Psoas muscle (tissue), 8 donors: Measurements from ENCODE around the gene ZBTB17. TPM values are rescaled to one million over a fixed set of nuclear protein-coding genes. Genes with fewer than 3 reads are reported as not detected.

ENCODE experiments used
- ATAC-seq, 4 donors: fragments of 200-7000 bp; cut with Tn5 transposase; one replicate each; pipeline ENCODE4 v1.9.1; 2020; ENCODE audit warnings: moderate library complexity in 3 of 4, mild to moderate bottlenecking in 2 of 4
- DNase-seq, 2 donors: peaks; one replicate each; pipeline ENCODE4 v3.0.0-alpha.2; 2020
- H3K27ac ChIP-seq: fragments of 200-600 bp; one replicate; pipeline ENCODE4 v1.8.0; 2022
- H3K27me3 ChIP-seq, 3 donors: fragments of 200-600 bp in 1 of 3; one replicate each; pipeline versions ENCODE4 v1.6.1 to v1.8.0; 2013 to 2022; ENCODE audit warnings: low read length in 2 of 3, mild to moderate bottlenecking in 2 of 3, moderate library complexity in 1 of 3; ENCODE audit not compliant: insufficient read depth in 3 of 3
- H3K36me3 ChIP-seq, 2 donors: fragments of 200-600 bp in 1 of 2; one replicate each; pipeline versions ENCODE4 v1.6.1 to v1.8.0; 2013 to 2022; ENCODE audit warnings: low read depth in 1 of 2, mild to moderate bottlenecking in 1 of 2, moderate library complexity in 1 of 2; ENCODE audit not compliant: insufficient read depth in 1 of 2
- H3K4me1 ChIP-seq: fragments of 200-600 bp; one replicate; pipeline ENCODE4 v1.8.0; 2022
- H3K4me3 ChIP-seq: fragments of 200-600 bp; one replicate; pipeline ENCODE4 v1.8.0; 2022; ENCODE audit warnings: mild to moderate bottlenecking
- H3K9me3 ChIP-seq: fragments of 200-600 bp; one replicate; pipeline ENCODE4 v1.8.0; 2022
- WGBS, 3 donors: extraction: QIAGEN DNeasy Blood & Tissue Kit; methylation state at CpG; one replicate each; pipeline versions ENCODE4 v1.1.6 to v1.1.7; 2013; 5-methylcytosine and 5-hydroxymethylcytosine counted together
- intact Hi-C, 2 donors: fragments of 100-400 bp; cut with DNase I; formaldehyde crosslinking; loops; one replicate each; pipeline versions ENCODE4 v1.11.0 to v1.14.2; 2022
- polyA plus RNA-seq, 3 donors: library from polyadenylated mRNA; stranded (reverse); fragments of 200-250 nt; gene quantifications; one replicate each; pipeline ENCODE4 v1.2.3, GENCODE V29; 2013
- total RNA-seq, 4 donors: library from RNA; stranded (reverse); fragmentation: NEBNext Ultra II Directional in 2 of 4; extraction: Animal tissue kit (Norgen Biotek cat#: 25700) in 2 of 4; gene quantifications; one replicate each; pipeline versions ENCODE4 v1.2.1 to v1.2.4, GENCODE V29; 2021 to 2023
- TF ChIP-seq, protein P1 (sequence below): fragments of 200-600 bp; IDR thresholded peaks from one replicate; pipeline ENCODE4 v1.8.0; 2022; ENCODE audit warnings: antibody characterized with exemption
- donor health status: healthy with polysubstance abuse.
- donor health status: DM: no; HTN: no; CAD: no; lungs with moderate emphysema.
- donor health status: Bipolar disorder and iron deficiency.
- donor health status: healthy.
- donor health status: DM: yes; HTN: yes; CAD: no.
- donor health status: DM: no; HTN: no; CAD: no.
- donor health status: DM: no; HTN: no; CAD: no.
- donor health status: DM: yes; HTN: yes; CAD: no.

The ZBTB17 gene
- total and polyA plus RNA-seq, 7 donors, result 23.5 to 44.3 (median 29.5) TPM

DNA sequence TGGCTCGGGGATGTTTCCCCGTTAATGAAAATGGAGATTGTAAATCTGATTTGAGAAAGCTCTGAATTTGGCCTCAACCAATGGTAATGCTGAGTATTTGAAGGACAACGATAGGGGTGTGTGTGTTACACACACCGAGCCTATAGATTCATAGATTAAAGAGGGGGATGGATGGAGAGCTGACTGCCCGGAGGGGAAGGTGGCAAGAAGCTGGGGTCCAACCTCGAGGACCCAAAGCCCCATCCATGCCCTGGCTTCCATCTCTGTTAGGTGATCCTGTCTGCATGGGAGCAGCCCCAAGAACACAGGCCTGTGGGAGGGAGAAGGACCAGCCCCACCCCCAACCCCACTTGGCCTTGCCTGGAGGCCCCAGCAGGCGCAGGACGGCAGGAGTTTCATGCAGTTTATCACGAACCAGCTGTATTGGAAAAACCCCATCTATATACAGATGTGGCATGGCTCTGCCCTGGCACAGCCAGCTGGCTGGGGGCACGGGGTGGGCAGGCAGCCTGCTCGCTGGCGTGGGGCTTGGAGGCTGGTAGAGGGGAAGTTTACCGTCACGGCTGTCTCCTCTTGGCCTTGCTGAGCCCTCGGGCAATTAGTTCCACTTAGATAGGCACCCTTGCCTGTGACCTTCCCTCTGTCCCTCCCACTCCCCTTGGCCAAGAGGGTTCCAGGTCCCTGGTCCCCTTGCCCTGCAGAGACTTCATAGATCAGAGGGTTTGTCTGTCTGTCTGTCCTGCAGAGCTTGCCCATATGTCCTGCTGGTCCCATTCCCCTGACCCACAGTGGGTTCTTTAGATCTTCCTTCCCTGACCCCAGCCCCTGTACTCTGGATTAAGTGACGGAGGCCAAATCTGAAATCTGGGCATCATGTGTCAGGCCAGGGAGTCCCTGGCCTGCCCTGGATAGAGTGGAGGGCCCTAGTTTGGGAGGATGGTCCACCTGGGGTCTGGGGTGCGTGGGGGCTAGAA, 38.9 kb upstream of the ZBTB17 start:
- intact Hi-C loops, result no loop called here
- DNase-seq, result peak; percentile 65 to 84
- Histone ChIP-seq H3K4me1 (peaks cover 53% of the 10 kb centered on the region), H3K27ac (peak overlapping the region; percentile 100), H3K36me3 (no peaks in the 10 kb centered on the region), H3K4me3 (peak overlapping the region; percentile 84), H3K27me3 (no peaks in the 10 kb centered on the region), H3K9me3 (no peaks in the 10 kb centered on the region)
- TF ChIP-seq, protein P1, sequence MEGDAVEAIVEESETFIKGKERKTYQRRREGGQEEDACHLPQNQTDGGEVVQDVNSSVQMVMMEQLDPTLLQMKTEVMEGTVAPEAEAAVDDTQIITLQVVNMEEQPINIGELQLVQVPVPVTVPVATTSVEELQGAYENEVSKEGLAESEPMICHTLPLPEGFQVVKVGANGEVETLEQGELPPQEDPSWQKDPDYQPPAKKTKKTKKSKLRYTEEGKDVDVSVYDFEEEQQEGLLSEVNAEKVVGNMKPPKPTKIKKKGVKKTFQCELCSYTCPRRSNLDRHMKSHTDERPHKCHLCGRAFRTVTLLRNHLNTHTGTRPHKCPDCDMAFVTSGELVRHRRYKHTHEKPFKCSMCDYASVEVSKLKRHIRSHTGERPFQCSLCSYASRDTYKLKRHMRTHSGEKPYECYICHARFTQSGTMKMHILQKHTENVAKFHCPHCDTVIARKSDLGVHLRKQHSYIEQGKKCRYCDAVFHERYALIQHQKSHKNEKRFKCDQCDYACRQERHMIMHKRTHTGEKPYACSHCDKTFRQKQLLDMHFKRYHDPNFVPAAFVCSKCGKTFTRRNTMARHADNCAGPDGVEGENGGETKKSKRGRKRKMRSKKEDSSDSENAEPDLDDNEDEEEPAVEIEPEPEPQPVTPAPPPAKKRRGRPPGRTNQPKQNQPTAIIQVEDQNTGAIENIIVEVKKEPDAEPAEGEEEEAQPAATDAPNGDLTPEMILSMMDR, result no peak
- 26 to 43% (median 28%) methylated on average over 17 of the region's 17 CpGs for WGBS, 3 donors
- ATAC-seq, result no peak

GRCh38 chr1:16013908-16014258, 38.0 kb upstream of the ZBTB17 start:
- H3K4me1 ChIP-seq, result peaks cover 47% of the 10 kb centered on the region

DNA sequence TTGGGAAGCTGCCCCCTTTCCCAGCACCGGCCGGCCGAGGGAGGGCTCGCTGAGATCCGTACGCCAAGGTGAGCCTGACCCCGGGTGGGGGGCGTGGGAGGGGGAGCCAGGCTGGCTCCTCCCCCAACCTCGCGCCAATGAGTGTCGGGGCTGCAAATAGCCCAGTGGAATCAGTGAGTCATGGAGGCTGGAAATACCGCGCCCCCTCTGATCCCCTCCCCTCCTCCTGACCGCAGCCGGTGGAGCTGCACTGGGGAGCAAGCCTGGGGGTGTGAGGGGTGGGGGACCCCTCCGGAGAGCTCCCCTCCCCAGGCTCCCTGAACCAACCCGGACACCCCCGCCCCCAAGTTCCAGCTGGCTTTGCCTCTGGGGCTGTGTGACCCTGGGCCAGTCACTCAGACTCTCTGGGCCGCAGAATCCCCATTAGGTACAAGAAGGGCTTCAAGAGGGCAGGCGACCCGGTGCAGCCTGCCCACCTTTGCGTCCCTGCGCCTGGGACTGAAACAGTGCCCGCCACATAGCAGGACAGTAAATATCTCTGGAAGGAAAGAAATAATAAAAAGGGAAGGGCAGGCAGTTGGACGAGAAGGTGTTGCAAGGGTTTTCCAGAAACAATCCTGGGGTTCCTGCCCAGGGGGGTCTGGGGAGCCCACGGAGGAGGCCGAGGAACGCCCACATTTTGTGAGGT, 37.5 kb upstream of the ZBTB17 start:
- ATAC-seq (peak; percentile 46 to 60 (median 48)), DNase-seq (peak; percentile 86 to 95)
- H3K36me3 ChIP-seq, result no peaks in the 10 kb centered on the region
- H3K27ac ChIP-seq, result peak overlapping the region; percentile 100
- peaks cover 42% of the 10 kb centered on the region for H3K4me1 ChIP-seq
- peak overlapping the region; percentile 84 for H3K4me3 ChIP-seq
- H3K27me3 ChIP-seq, result no peaks in the 10 kb centered on the region
- H3K9me3 ChIP-seq, result no peaks in the 10 kb centered on the region
- intact Hi-C loops, result no loop called here
- TF ChIP-seq, protein P1, result no peak
- 8 to 22% (median 12%) methylated on average over 20 to 28 of the region's 28 CpGs for WGBS, 3 donors

More at GRCh38 chr1:16013908-16014258, 38.0 kb upstream of the ZBTB17 start:
- ATAC-seq, result no peak
- peak in 1 of 2 donors; percentile 62 for DNase-seq
- no peaks in the 10 kb centered on the region for H3K27me3 ChIP-seq
- intact Hi-C loops, result no loop called here
- peak overlapping the region; percentile 84 for H3K4me3 ChIP-seq
- no peaks in the 10 kb centered on the region for H3K36me3 ChIP-seq
- no peaks in the 10 kb centered on the region for H3K9me3 ChIP-seq
- peak overlapping the region; percentile 100 for H3K27ac ChIP-seq
- TF ChIP-seq, protein P1, result no peak
- 33 to 55% (median 43%) methylated on average over 4 of the region's 4 CpGs for WGBS, 3 donors

- WGBS, 3 donors, result 4 to 6% (median 4%) methylated on average over 28 to 36 of the region's 36 CpGs
- Histone ChIP-seq H3K36me3 (no peaks in the 10 kb centered on the region), H3K9me3 (no peaks in the 10 kb centered on the region), H3K27me3 (no peaks in the 10 kb centered on the region), H3K4me1 (peaks cover 36% of the 10 kb centered on the region), H3K27ac (peak overlapping the region; percentile 100), H3K4me3 (peak overlapping the region; percentile 84)
- TF ChIP-seq, protein P1, result no peak
- peak; percentile 87 to 95 for DNase-seq
- intact Hi-C loops, result no loop called here
- ATAC-seq, result peak; percentile 49 to 65 (median 52)
These were observed 36.8 kb upstream of the ZBTB17 start for GRCh38 chr1:16012590-16013219.
